ENCODE results near the gene CYP2J2.
A peak's percentile ranks its signal among the peaks of the same experiment; 100 is the strongest.

DNA sequence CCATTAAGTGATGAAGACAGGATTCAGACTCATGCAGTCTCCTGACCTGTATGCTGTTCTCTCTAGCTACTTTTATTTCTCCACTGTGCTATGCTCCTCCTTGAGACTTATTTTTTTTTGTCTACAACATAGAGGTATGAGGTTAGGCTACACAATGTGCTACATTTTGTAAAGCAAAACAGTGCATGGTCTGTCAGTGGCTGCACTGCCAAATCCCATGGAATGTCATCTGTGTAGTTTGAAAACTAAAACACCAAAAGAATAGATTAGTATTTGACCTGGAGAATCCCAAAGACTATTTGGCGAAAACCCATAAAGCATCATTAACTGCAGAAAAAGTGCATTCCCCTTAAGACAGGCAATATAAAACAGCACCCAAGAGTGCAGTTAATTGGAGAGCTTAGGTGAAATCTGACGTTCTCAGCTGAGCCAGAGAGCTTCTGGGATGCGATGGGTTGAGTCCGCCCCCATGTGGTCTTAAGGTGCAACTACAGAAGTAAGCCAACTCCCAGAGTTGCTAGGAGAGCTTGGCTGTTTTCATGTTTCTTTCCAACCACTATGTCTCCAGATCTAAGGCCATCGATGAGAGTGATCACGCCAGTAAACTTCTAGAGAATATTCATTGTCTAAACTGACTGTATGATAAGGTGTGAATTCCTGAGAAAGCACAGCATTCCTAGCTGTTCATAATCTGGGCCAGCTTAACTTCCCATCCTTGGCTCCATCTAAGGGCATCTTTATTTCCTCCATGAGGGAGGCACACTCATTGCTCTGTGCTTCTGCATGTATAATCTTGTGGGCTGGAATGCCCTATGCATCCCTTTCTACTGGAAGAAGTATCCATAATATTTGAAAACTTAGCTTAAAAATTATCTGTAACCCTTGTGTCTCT lies 20.7 kb upstream of the CYP2J2 start:
- TF ChIP-seq, protein P1, sequence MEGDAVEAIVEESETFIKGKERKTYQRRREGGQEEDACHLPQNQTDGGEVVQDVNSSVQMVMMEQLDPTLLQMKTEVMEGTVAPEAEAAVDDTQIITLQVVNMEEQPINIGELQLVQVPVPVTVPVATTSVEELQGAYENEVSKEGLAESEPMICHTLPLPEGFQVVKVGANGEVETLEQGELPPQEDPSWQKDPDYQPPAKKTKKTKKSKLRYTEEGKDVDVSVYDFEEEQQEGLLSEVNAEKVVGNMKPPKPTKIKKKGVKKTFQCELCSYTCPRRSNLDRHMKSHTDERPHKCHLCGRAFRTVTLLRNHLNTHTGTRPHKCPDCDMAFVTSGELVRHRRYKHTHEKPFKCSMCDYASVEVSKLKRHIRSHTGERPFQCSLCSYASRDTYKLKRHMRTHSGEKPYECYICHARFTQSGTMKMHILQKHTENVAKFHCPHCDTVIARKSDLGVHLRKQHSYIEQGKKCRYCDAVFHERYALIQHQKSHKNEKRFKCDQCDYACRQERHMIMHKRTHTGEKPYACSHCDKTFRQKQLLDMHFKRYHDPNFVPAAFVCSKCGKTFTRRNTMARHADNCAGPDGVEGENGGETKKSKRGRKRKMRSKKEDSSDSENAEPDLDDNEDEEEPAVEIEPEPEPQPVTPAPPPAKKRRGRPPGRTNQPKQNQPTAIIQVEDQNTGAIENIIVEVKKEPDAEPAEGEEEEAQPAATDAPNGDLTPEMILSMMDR (IDR thresholded peaks at IDR 0.05), result peak; percentile 76 to 85 (median 81)
- TF ChIP-seq POLR2AphosphoS5 (IDR thresholded peaks at IDR 0.05), result peak; percentile 8
- TF ChIP-seq POLR2A (IDR thresholded peaks at IDR 0.05), result no peak

Data from prostate gland (tissue), 2 donors.